Neural crest cell (in vitro differentiated cells): Measurements from ENCODE around the gene UBE2H. TPM values are rescaled to one million over a fixed set of nuclear protein-coding genes. Genes with fewer than 3 reads are reported as not detected.
A peak's percentile ranks its signal among the peaks of the same experiment; 100 is the strongest.
"Not testable (repeated sequence)": the region's sequence is repeated elsewhere in the genome, so short reads cannot be mapped to it uniquely, and the experiment has no call there.

Experiments used
- DNase-seq: peaks from one replicate; pipeline ENCODE4 v3.0.0; 2021; ENCODE audit warnings: low read depth, mixed read lengths, low spot score
- H3K27ac Mint-ChIP-seq: one replicate; pipeline ENCODE4 v1.8.0; 2021; ENCODE audit warnings: mild to moderate bottlenecking, mixed read lengths; ENCODE audit not compliant: unreplicated experiment
- H3K27me3 Mint-ChIP-seq: 2 replicates; pipeline ENCODE4 v1.8.0; 2021; ENCODE audit warnings: low read depth, mild to moderate bottlenecking, mixed read lengths
- H3K36me3 Mint-ChIP-seq: 2 replicates; pipeline ENCODE4 v1.8.0; 2021; ENCODE audit warnings: low read depth, mild to moderate bottlenecking, mixed read lengths
- H3K4me1 Mint-ChIP-seq: 2 replicates; pipeline ENCODE4 v1.8.0; 2021; ENCODE audit warnings: mixed read lengths
- H3K4me3 Mint-ChIP-seq: one replicate; pipeline ENCODE4 v1.8.0; 2021; ENCODE audit warnings: mild to moderate bottlenecking, mixed read lengths
- H3K9me3 Mint-ChIP-seq: 2 replicates; pipeline ENCODE4 v1.8.0; 2021; ENCODE audit warnings: mixed read lengths
- total RNA-seq: library from RNA; stranded (reverse); gene quantifications from 2 replicates; pipeline ENCODE4 v1.2.1, GENCODE V29; 2021
- TF ChIP-seq, protein P1 (sequence below): fragments of 200-600 bp; sonication (generic); conservative IDR thresholded peaks from 2 replicates; pipeline ENCODE4 v1.5.0; 2021; ENCODE audit warnings: antibody characterized with exemption, mild to moderate bottlenecking

Gene UBE2H
- total RNA-seq, 1 donor from 2014 or later: 43.4 TPM

DNA sequence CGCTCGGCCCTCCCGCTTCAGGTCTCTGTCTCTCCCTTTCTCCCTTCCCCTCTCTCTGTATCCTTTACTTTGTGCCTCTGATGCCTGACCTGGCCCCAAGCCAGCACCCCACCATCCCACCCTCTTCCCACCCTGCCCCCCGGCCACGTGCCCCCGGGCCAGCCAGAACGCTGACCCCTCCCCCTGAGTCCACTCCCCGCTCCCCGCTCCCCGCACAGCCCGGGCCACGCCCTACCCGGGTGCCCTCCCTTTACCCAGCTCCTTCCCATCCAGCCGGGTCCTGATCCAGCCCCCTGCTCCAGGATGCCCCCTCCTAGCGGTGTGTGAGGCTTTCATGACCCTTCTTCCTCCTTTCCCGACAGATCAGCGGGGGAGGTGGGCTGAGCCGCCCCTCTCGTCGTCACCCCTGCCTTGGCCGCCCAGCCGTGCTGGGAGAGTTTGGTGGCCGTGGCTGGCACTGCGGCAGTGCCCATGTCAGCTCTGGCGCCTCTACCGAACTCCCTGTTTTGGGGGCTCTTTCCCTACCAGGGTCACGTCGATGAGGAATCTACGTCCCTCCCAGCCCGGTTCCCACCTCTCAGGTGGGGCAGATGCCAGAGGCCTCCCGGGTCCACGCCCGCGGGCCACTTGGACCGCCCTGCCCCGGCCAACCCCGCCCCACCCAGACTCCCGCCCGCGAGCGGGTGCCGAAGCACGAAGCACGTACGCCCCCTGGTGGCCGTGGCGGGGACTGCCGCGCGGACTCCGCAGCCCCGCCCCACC lies 127.4 kb downstream of the UBE2H start:
- Mint-ChIP-seq H3K9me3 (no peaks in the 10 kb centered on the region), H3K27ac (no peak overlapping the region), H3K4me1 (peaks cover 12% of the 10 kb centered on the region), H3K4me3 (peak overlapping the region; percentile 94), H3K27me3 (peaks cover 8% of the 10 kb centered on the region), H3K36me3 (no peaks in the 10 kb centered on the region)
- peak; percentile 95 for DNase-seq
- TF ChIP-seq, protein P1, sequence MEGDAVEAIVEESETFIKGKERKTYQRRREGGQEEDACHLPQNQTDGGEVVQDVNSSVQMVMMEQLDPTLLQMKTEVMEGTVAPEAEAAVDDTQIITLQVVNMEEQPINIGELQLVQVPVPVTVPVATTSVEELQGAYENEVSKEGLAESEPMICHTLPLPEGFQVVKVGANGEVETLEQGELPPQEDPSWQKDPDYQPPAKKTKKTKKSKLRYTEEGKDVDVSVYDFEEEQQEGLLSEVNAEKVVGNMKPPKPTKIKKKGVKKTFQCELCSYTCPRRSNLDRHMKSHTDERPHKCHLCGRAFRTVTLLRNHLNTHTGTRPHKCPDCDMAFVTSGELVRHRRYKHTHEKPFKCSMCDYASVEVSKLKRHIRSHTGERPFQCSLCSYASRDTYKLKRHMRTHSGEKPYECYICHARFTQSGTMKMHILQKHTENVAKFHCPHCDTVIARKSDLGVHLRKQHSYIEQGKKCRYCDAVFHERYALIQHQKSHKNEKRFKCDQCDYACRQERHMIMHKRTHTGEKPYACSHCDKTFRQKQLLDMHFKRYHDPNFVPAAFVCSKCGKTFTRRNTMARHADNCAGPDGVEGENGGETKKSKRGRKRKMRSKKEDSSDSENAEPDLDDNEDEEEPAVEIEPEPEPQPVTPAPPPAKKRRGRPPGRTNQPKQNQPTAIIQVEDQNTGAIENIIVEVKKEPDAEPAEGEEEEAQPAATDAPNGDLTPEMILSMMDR: peak; percentile 95

DNA sequence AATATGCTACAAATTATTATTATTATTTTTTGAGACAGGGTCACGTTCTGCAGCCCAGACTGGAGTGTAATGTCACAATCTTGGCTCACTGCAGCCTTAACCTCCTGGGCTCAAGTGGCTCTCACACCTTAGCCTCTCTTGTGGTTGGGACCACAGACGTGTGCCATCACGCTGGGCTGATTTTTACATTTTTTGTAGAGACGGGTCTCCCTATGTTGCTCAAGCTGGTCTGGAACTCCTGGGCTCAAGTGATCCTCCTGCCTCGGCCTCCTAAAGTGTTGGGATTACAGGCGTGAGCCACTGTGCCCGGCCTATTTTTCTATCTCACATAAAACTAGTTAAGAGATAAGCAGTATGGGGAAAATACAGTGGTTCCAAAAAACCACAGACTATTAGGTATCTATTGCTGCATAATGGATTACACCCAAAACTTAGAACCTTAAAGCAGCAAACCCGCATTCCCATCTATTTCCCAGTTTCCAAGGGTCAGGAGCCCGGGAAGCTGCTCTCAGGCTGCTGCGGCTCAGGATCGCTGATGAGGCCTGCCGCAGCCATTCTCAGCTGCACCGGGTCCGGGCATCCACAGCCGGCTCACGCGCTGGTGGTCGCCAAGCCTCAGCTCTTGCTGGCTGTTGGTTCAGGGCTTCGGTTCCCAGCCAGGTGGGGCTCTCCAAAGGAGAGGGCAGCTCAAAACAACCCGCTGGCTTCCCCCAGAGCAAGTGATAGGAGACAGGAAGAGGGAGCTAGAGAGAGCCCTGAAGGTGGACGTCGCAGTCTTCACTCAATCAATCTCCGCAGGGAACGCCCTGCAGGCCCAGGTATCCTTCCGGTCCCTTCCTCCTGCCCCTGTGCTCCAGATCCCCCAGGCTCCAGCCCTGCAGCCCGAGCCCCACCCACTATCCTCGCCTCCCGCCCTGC lies 128.2 kb downstream of the UBE2H start:
- Mint-ChIP-seq H3K36me3 (peaks cover 3% of the 10 kb centered on the region), H3K4me1 (peaks cover 6% of the 10 kb centered on the region), H3K4me3 (peak overlapping the region; percentile 94), H3K9me3 (no peaks in the 10 kb centered on the region), H3K27me3 (peaks cover 8% of the 10 kb centered on the region), H3K27ac (no peak overlapping the region)
- TF ChIP-seq, protein P1: no peak
- peak; percentile 31 for DNase-seq

DNA sequence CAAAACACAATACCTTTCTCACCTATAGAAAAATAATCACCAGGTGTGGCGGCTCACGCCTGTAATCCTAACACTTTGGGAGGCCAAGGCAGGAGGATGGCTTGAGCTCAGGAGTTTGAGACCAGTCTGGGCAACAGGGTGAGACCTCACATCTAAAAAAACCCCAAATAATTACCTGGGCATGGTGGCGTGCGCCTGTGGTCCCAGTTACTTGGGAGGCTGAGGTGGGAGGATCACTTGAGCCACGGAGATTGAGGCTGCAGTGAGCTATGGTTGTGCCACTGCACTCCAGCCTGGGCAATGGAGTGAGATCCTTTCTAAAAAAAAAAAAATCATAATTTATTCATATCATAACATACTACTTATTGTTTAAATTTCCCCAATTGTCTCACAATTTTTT lies 129.6 kb downstream of the UBE2H start:
- peak overlapping the region; percentile 34 for H3K4me3 Mint-ChIP-seq
- H3K27ac Mint-ChIP-seq, H3K4me1 Mint-ChIP-seq, H3K27me3 Mint-ChIP-seq, H3K36me3 Mint-ChIP-seq, H3K9me3 Mint-ChIP-seq, DNase-seq: not testable (repeated sequence)

DNA sequence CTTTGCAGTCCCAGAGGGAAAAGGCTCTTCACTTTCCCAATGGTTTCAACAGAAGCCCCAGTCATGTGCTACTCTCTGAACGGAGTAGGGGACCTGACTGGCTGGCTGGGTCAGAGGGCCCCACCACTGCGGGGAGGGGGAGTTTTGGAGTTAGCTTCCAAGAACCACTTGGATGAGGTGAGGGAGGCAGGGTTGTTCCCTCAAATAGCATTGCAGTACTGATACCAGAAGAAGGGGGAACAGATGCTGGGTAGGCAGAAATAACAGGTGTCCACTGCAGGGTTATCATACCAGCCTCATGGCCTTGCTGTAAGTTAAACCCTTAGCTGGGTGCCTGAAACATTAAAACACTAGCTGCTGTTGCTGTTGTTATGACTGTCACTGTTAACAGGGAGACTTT lies 131.3 kb downstream of the UBE2H start:
- Mint-ChIP-seq H3K9me3 (peaks cover 7% of the 10 kb centered on the region), H3K27me3 (peaks cover 8% of the 10 kb centered on the region), H3K27ac (no peak overlapping the region), H3K4me1 (peaks cover 6% of the 10 kb centered on the region), H3K36me3 (peaks cover 11% of the 10 kb centered on the region), H3K4me3 (no peak overlapping the region)
- DNase-seq: no peak
- TF ChIP-seq, protein P1: no peak

DNA sequence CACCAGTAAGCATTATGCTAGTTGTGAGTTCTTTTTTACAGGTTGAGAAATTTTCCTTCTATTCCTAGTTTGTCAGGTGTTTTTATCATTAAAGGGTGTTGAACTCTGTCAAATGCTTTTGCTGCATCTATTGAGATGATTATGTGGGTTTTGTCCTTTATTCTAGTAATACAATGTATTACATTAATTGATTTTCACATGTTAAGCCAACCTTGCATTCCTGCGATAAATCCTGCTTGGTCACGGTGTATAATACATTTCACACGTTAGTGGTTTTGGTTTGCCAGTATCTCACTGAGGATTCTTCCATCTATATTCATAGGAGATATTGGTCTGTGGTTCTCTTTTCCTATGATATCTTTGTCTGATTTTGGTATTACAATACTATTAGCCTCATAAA lies 136.0 kb downstream of the UBE2H start:
- no peak for DNase-seq
- Mint-ChIP-seq H3K4me1 (no peaks in the 10 kb centered on the region), H3K4me3 (no peak overlapping the region), H3K27ac (no peak overlapping the region), H3K36me3 (peaks cover 11% of the 10 kb centered on the region), H3K27me3 (no peaks in the 10 kb centered on the region), H3K9me3 (peaks cover 7% of the 10 kb centered on the region)
- TF ChIP-seq, protein P1: no peak
